ENCODE measurements around the gene DHRSX. TPM values are rescaled to one million over a fixed set of nuclear protein-coding genes. Genes with fewer than 3 reads are reported as not detected.
"Not testable (repeated sequence)": the region's sequence is repeated elsewhere in the genome, so short reads cannot be mapped to it uniquely, and the experiment has no call there.

Gene DHRSX
- total and polyA plus RNA-seq, 2 experiments from 2014 or later: 15.2 to 30.2 TPM

- Histone ChIP-seq H3F3A (ENCODE audit: insufficient read depth) (0 out of 2 replicates have a peak, but pooled peaks cover 3% of the 10 kb centered on the region), H4K20me1 (ENCODE audit: insufficient read depth) (no peaks in the 10 kb centered on the region), H3K36me3 (ENCODE audit: low read depth) (no peaks in the 10 kb centered on the region), H3K9me2 (ENCODE audit: insufficient read depth) (no peaks in the 10 kb centered on the region), H3K9me3 (ENCODE audit: low read depth) (no peaks in the 10 kb centered on the region), H3K4me1 (ENCODE audit: insufficient read depth) (no peaks in the 10 kb centered on the region), H3K9ac (no peak overlapping the region), H3K79me2 (ENCODE audit: insufficient read depth) (no peaks in the 10 kb centered on the region), H3K27ac (0 out of 2 replicates have a peak overlapping the region, but pooled peaks have one; percentile 9), H2AFZ (no peak overlapping the region), H3K27me3 (replicated peaks; ENCODE audit: insufficient read depth) (no peaks in the 10 kb centered on the region), H3K4me2 (ENCODE audit: unreplicated experiment) (no peak overlapping the region), H3K4me3 (no peak overlapping the region)
- peak; percentile 72 for DNase-seq
- in situ Hi-C loops (cut with MboI): no loop called here
- TF ChIP-seq EZH2phosphoT487 (IDR thresholded peaks at IDR 0.05; ENCODE audit: insufficient read depth, low read depth) (no peak), EZH2 (IDR thresholded peaks at IDR 0.05; ENCODE audit: insufficient read depth, poor library complexity, severe bottlenecking) (no peak)
- WGBS, 2 experiments (ENCODE audit: low coverage in 1 of 2, low lambda C conversion rate in 2 of 2, missing lambda C conversion rate in 2 of 2): 47 to 50% methylated on average over 8 of the region's 8 CpGs
Measured at GRCh38 chrX:2423282-2423681, 77.5 kb downstream of the DHRSX start.

GRCh38 chrX:2419418-2419817 lies 81.4 kb downstream of the DHRSX start:
- DNase-seq; H4K20me1 ChIP-seq (ENCODE audit: insufficient read depth); H3K79me2 ChIP-seq (ENCODE audit: insufficient read depth); H3K36me3 ChIP-seq (ENCODE audit: low read depth); H3K4me2 ChIP-seq (ENCODE audit: unreplicated experiment); H3K9me3 ChIP-seq (ENCODE audit: low read depth); H3K4me3 ChIP-seq; H3K4me1 ChIP-seq (ENCODE audit: insufficient read depth); H3K9ac ChIP-seq; in situ Hi-C loops (cut with MboI); H3F3A ChIP-seq (ENCODE audit: insufficient read depth); H3K9me2 ChIP-seq (ENCODE audit: insufficient read depth); H3K27ac ChIP-seq; H2AFZ ChIP-seq; H3K27me3 ChIP-seq (replicated peaks; ENCODE audit: insufficient read depth): not testable (repeated sequence)
- 99 to 100% methylated on average over 5 to 6 of the region's 7 CpGs for WGBS, 2 experiments (ENCODE audit: low coverage in 1 of 2, low lambda C conversion rate in 2 of 2, missing lambda C conversion rate in 2 of 2)

GRCh38 chrX:2418000-2418399 lies 82.8 kb downstream of the DHRSX start:
- in situ Hi-C loops (cut with MboI): no loop called here
- Histone ChIP-seq H3K4me2 (ENCODE audit: unreplicated experiment) (no peak overlapping the region), H3K4me1 (ENCODE audit: insufficient read depth) (no peaks in the 10 kb centered on the region), H3K9me2 (ENCODE audit: insufficient read depth) (peaks cover 7% of the 10 kb centered on the region; the same call in 1 of the 2 replicates), H4K20me1 (ENCODE audit: insufficient read depth) (no peaks in the 10 kb centered on the region), H3K4me3 (no peak overlapping the region), H3K9me3 (ENCODE audit: low read depth) (no peaks in the 10 kb centered on the region), H3K9ac (no peak overlapping the region), H3K27me3 (replicated peaks; ENCODE audit: insufficient read depth) (no peaks in the 10 kb centered on the region), H2AFZ (no peak overlapping the region), H3K36me3 (ENCODE audit: low read depth) (no peaks in the 10 kb centered on the region), H3K79me2 (ENCODE audit: insufficient read depth) (no peaks in the 10 kb centered on the region; the same call in 1 of the 2 replicates), H3F3A (ENCODE audit: insufficient read depth) (no peaks in the 10 kb centered on the region), H3K27ac (no peak overlapping the region)
- DNase-seq: no peak
- WGBS, 2 experiments (ENCODE audit: low coverage in 1 of 2, low lambda C conversion rate in 2 of 2, missing lambda C conversion rate in 2 of 2): 80 to 84% methylated on average over 2 of the region's 2 CpGs
- no peak for TF ChIP-seq EZH2 (IDR thresholded peaks at IDR 0.05; ENCODE audit: insufficient read depth, poor library complexity, severe bottlenecking)
- no peak for TF ChIP-seq EZH2phosphoT487 (IDR thresholded peaks at IDR 0.05; ENCODE audit: insufficient read depth, low read depth)

GRCh38 chrX:2416851-2417604 lies 83.7 kb downstream of the DHRSX start:
- Histone ChIP-seq H3K4me1 (ENCODE audit: insufficient read depth) (no peaks in the 10 kb centered on the region), H3K9me2 (ENCODE audit: insufficient read depth) (peaks cover 7% of the 10 kb centered on the region; the same call in 1 of the 2 replicates), H3K79me2 (ENCODE audit: insufficient read depth) (no peaks in the 10 kb centered on the region; the same call in 1 of the 2 replicates), H3K9me3 (ENCODE audit: low read depth) (no peaks in the 10 kb centered on the region), H3K27ac (no peak overlapping the region), H3K36me3 (ENCODE audit: low read depth) (no peaks in the 10 kb centered on the region), H3K9ac (no peak overlapping the region), H3K4me3 (no peak overlapping the region), H4K20me1 (ENCODE audit: insufficient read depth) (no peaks in the 10 kb centered on the region), H3K27me3 (replicated peaks; ENCODE audit: insufficient read depth) (no peaks in the 10 kb centered on the region), H2AFZ (no peak overlapping the region), H3K4me2 (ENCODE audit: unreplicated experiment) (no peak overlapping the region), H3F3A (ENCODE audit: insufficient read depth) (no peaks in the 10 kb centered on the region)
- in situ Hi-C loops (cut with MboI): no loop called here
- no peak for TF ChIP-seq EZH2 (IDR thresholded peaks at IDR 0.05; ENCODE audit: insufficient read depth, poor library complexity, severe bottlenecking)
- TF ChIP-seq EZH2phosphoT487 (IDR thresholded peaks at IDR 0.05; ENCODE audit: insufficient read depth, low read depth): no peak
- 94 to 100% methylated on average over 1 of the region's 1 CpG for WGBS, 2 experiments (ENCODE audit: low coverage in 1 of 2, low lambda C conversion rate in 2 of 2, missing lambda C conversion rate in 2 of 2)
- DNase-seq: no peak

Data from GM23248 (cell line).